ENCODE data around the gene UBN2.

The UBN2 gene

DNA sequence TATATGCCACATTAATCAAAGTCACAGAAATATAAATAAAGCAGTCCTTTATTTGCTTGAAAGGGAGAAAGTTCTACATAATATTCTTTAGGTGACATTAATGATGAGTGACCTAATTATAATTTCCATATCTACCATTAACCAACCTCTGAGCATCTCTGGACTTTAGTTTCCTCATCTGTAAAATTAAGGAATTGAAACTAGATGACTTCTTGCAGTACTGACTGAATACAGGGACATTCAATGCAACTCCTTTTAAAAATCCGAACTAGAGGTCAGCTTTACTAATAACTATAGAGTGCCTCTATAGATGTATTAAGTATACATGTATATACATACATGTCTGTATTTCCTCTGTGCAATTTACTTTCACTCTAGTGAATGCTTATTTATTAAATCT is 114.0 kb downstream of the UBN2 start:
- no peak for DNase-seq (ENCODE audit: low read depth, low spot score)

DNA sequence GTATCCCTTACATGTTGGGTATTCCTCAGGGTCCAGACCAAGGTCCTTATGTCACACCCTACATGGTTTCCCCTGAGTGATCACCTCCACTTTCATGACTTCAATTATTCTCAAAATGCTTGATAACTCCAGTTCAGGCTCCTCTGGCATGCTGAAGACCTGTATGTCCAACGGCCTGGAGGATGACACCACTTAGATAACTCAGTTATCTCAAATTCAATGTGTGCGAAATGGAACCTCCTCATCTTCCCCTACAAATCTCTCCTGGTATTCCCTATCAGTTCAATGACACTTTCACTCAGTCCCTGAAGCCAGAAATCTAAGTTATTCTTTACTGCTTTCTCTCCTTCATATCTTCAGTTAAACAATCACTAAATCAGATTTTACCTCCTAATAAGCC is 120.0 kb downstream of the UBN2 start:
- DNase-seq (ENCODE audit: low read depth, low spot score) = no peak

DNA sequence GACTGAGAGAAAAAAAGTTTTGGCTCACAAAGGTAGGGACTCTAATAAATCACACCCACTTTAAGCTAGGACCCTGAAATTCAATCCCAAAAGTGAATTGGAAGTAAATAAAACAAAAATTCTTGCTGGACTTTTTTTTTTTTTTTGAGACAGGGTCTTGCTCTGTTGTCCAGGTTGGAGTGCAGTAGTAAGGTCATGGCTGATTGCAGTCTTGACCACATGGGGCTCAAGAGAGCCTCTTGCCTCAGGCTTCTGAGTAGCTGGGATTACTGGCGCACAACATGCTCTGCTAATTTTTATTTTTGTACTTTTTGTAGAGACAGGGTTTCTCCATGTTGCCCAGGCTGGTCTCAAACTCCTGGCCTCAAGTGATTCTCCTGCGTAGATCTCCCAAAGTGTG is 123.7 kb downstream of the UBN2 start:
- DNase-seq (ENCODE audit: low read depth, low spot score) = no peak

DNA sequence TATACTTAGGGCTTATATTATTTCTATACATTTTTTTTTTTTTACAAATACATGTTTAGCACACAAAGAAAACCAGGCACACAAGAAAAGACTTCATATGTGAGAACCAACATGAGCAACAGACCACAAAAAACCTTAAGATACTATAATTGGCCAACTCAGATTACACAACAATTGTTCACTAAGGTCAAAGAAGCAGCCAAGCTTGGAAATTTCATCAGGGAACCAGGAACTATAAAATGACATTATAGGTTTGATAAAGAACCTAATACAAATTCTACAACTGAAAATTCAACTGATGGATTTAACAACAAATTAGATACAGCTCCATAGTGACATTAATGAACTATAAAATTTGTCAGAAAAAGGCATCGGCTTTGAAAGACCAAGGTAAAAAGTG is 124.3 kb downstream of the UBN2 start:
- DNase-seq (ENCODE audit: low read depth, low spot score) = no peak
